ENCODE data around the gene DYNC1H1.
A peak's percentile ranks its signal among the peaks of the same experiment; 100 is the strongest.

The DYNC1H1 gene

GRCh38 chr14:101964297-101965180 is at the start of gene DYNC1H1:
TSS of gene DYNC1H1 (plus strand) at chr14:101964573. CDS start at chr14:101964692, 119 bp downstream.
- peak; percentile 97 for DNase-seq (ENCODE audit: low spot score)

GRCh38 chr14:101915871-101916815 is 48.2 kb upstream of the DYNC1H1 start:
- no peak for DNase-seq (ENCODE audit: low spot score)

- no peak for DNase-seq (ENCODE audit: low spot score)
These were observed 47.5 kb upstream of the DYNC1H1 start for GRCh38 chr14:101916816-101917412.

GRCh38 chr14:101917413-101918017 is 46.9 kb upstream of the DYNC1H1 start:
- no peak for DNase-seq (ENCODE audit: low spot score)

- no peak for DNase-seq (ENCODE audit: low spot score)
These were observed 46.0 kb upstream of the DYNC1H1 start for GRCh38 chr14:101918065-101918989.

- DNase-seq (ENCODE audit: low spot score), result no peak
These were observed 44.1 kb upstream of the DYNC1H1 start for GRCh38 chr14:101920271-101920670.

- DNase-seq (ENCODE audit: low spot score), result no peak
These were observed 41.5 kb upstream of the DYNC1H1 start for GRCh38 chr14:101922866-101923265.

- DNase-seq (ENCODE audit: low spot score), result no peak
These were observed 39.2 kb upstream of the DYNC1H1 start for GRCh38 chr14:101925152-101925551.

GRCh38 chr14:101926085-101926484 is 38.3 kb upstream of the DYNC1H1 start:
- DNase-seq (ENCODE audit: low spot score), result no peak

GRCh38 chr14:101926620-101927019 is 37.8 kb upstream of the DYNC1H1 start:
- no peak for DNase-seq (ENCODE audit: low spot score)

GRCh38 chr14:101927859-101928258 is 36.5 kb upstream of the DYNC1H1 start:
- DNase-seq (ENCODE audit: low spot score), result peak; percentile 82

- no peak for DNase-seq (ENCODE audit: low spot score)
These were observed 35.9 kb upstream of the DYNC1H1 start for GRCh38 chr14:101928415-101928841.

- no peak for DNase-seq (ENCODE audit: low spot score)
These were observed 35.3 kb upstream of the DYNC1H1 start for GRCh38 chr14:101929096-101929495.

- DNase-seq (ENCODE audit: low spot score), result no peak
These were observed 34.4 kb upstream of the DYNC1H1 start for GRCh38 chr14:101929946-101930345.

GRCh38 chr14:101932673-101933072 is 31.7 kb upstream of the DYNC1H1 start:
- DNase-seq (ENCODE audit: low spot score), result no peak

- no peak for DNase-seq (ENCODE audit: low spot score)
These were observed 31.2 kb upstream of the DYNC1H1 start for GRCh38 chr14:101933209-101933608.

GRCh38 chr14:101934601-101935150 is 29.7 kb upstream of the DYNC1H1 start:
- DNase-seq (ENCODE audit: low spot score), result no peak

- DNase-seq (ENCODE audit: low spot score), result no peak
These were observed 26.2 kb upstream of the DYNC1H1 start for GRCh38 chr14:101937926-101938767.

GRCh38 chr14:101939646-101940170 is 24.7 kb upstream of the DYNC1H1 start:
- DNase-seq (ENCODE audit: low spot score), result no peak
